Mesodermal cell (in vitro differentiated cells): Measurements from ENCODE around the gene BBS9.

ENCODE experiments used
- H3K27ac ChIP-seq: 2 replicates; pipeline ENCODE4 v1.7.0; 2013; ENCODE audit warnings: mild to moderate bottlenecking, low read depth, low read length, moderate library complexity; ENCODE audit not compliant: severe bottlenecking
- H3K36me3 ChIP-seq: 2 replicates; pipeline ENCODE4 v1.7.1; 2013; ENCODE audit warnings: mild to moderate bottlenecking, low read length, moderate library complexity; ENCODE audit not compliant: control insufficient read depth, insufficient read depth
- H3K4me1 ChIP-seq: one replicate; pipeline ENCODE4 v1.7.1; 2013; ENCODE audit warnings: mild to moderate bottlenecking, low read length; ENCODE audit not compliant: insufficient read depth, control insufficient read depth, poor library complexity, severe bottlenecking
- H3K4me3 ChIP-seq: 2 replicates; pipeline ENCODE4 v1.7.0; 2013; ENCODE audit warnings: low read length, control low read depth, mild to moderate bottlenecking; ENCODE audit not compliant: insufficient read depth, poor library complexity, severe bottlenecking; ENCODE audit errors: extremely low read depth
- H3K9me3 ChIP-seq: 2 replicates; pipeline ENCODE4 v1.7.1; 2013; ENCODE audit warnings: mild to moderate bottlenecking, low read length, moderate library complexity; ENCODE audit not compliant: control insufficient read depth
- WGBS, 2 experiments: methylation state at CpG; one replicate each; pipeline ENCODE4 v1.1.5; 2013; ENCODE audit warnings: missing lambda C conversion rate in 2 of 2; ENCODE audit not compliant: insufficient coverage in 2 of 2; 5-methylcytosine and 5-hydroxymethylcytosine counted together

The BBS9 gene

DNA sequence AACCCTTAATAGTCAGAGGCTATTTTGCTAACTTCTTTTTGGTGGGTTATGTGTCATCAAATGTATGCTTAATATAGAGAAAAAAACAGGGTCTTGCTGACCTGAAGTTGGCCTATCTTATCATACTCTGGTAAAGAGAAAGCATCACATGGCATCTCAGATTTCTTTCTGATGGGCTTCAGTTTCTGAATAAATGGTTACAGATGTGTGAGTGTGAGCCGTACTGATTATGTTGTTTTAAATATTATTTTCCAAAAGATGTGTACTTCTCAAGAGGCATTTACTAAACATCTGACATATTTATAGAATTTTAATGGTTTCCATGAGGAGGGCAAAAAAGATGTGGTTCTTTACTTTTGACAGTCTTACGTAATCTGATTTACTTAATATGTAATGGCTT is 28.4 kb downstream of the BBS9 start:
- no CpG with 5 or more reads among the region's 2 CpGs for WGBS, 2 experiments
- Histone ChIP-seq H3K27ac (no peak overlapping the region), H3K9me3 (no peaks in the 10 kb centered on the region), H3K4me1 (no peaks in the 10 kb centered on the region), H3K36me3 (no peaks in the 10 kb centered on the region), H3K4me3 (no peak overlapping the region)

DNA sequence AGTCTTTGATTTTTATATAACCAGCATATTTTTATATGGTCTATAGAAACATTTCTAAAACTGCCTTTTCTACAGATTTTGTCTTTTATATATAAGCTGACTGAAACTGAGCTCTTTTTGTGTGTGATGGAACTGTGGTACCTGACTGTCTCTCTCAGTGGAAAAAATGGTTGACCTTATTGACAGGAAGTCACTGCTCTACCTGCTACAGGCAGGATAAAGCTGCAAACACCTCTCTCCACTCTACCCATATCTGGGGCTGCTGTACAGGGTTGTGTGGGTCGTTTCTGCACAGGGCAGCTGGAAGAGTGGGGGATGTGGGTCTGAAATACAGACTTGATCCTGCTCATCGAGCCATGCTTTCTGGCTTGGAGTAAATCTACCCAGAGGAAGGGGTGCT is 48.5 kb downstream of the BBS9 start:
- Histone ChIP-seq H3K36me3 (no peaks in the 10 kb centered on the region), H3K4me3 (no peak overlapping the region), H3K9me3 (peaks cover 15% of the 10 kb centered on the region), H3K4me1 (no peaks in the 10 kb centered on the region), H3K27ac (no peak overlapping the region)
- whole genome bisulfite sequencing, 2 experiments, result 88 to 100% methylated on average over 1 of the region's 2 CpGs

DNA sequence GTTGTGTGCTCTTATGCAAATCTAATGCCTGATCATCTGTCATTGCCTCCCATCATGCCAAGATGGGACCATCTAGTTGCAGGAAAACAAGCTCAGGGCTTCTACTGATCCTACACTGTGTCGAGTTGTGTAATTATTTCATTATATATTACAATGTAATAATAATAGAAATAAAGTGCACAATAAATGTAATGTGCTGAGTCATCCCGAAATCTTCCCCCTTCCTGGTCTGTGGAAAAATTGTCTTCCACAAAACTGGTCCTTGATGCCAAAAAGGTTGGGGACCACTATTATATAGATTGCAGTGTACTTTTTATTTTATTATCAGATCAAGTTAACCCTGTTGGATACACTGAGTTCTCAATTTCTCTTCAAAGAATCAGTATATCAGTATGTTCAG is 50.2 kb downstream of the BBS9 start:
- Histone ChIP-seq H3K27ac (no peak overlapping the region), H3K4me1 (no peaks in the 10 kb centered on the region)
- WGBS, 2 experiments, result no CpG with 5 or more reads among the region's 2 CpGs

DNA sequence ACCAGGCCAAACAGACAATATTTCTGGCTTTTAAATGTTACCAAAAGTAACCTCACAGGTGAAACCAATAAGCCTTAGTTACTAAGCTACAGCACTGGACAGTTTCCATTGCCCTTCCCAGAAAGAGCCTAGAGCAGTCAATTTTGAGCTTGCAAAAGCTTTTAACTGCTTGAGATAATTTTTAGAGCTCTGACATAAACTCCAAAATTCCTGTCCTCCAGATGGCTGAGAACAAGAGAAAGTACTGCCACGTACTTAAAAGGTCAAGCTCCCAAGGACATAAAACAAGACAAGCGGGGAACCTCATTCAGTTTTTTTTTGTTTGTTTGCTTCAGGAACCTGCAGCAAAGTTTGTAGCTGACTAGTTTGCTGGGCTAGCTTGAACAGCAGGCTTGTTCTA is 54.1 kb downstream of the BBS9 start:
- Histone ChIP-seq H3K9me3 (peaks cover 7% of the 10 kb centered on the region), H3K4me3 (no peak overlapping the region), H3K36me3 (no peaks in the 10 kb centered on the region), H3K27ac (no peak overlapping the region), H3K4me1 (no peaks in the 10 kb centered on the region)
- 85 to 100% methylated on average over 2 of the region's 2 CpGs for WGBS, 2 experiments

More for the DNA sequence above, 50.2 kb downstream of the BBS9 start:
- H3K36me3 ChIP-seq, result no peaks in the 10 kb centered on the region
- no peak overlapping the region for H3K4me3 ChIP-seq
- peaks cover 7% of the 10 kb centered on the region for H3K9me3 ChIP-seq

DNA sequence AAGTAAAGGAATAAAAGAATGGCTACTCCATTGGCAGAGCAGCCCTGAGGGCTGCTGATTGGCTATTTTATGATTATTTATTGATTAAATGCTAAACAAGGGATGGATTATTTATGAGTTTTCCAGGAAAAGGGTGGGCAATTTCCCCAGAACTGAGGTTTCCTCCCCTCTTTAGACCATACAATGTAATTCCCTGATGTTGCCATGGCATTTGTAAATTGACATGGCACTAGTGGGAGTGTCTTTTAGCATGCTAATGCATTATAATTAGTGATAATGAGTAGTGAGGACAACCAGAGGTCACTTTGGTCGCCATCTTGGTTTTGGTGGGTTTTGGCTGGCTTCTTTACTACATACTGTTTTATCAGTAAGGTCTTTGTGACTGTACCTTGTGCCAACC is 55.5 kb downstream of the BBS9 start:
- H3K9me3 ChIP-seq, result peaks cover 7% of the 10 kb centered on the region
- WGBS, 2 experiments, result 100% methylated on average over 1 of the region's 1 CpG; no CpG with 5 or more reads in 1 of the 2 experiments
- no peaks in the 10 kb centered on the region for H3K36me3 ChIP-seq
- H3K27ac ChIP-seq, result no peak overlapping the region
- H3K4me1 ChIP-seq, result no peaks in the 10 kb centered on the region
- H3K4me3 ChIP-seq, result no peak overlapping the region

DNA sequence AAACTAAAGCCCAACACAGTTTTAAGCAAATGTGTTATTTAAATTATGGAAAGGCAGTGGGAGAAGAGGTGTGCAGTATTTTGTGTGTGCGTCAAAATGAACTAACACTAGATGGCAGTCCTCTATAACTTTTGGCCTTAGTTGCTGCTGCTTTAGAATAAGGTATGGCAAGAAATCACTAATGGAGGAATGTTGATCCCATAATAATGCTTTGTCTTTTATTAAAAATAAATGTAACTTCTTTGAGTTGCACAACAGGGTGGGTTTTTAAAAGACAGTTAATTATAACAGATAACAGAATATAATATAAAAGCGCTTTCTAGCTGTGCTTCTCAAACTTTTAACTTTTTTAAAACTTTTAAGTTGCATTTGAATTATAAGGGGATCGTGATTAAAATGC is 56.4 kb downstream of the BBS9 start:
- 0 to 80% methylated on average over 1 of the region's 3 CpGs for WGBS, 2 experiments
- Histone ChIP-seq H3K36me3 (no peaks in the 10 kb centered on the region), H3K4me3 (no peak overlapping the region), H3K27ac (peak overlapping the region; percentile 47), H3K4me1 (no peaks in the 10 kb centered on the region), H3K9me3 (peaks cover 4% of the 10 kb centered on the region)

DNA sequence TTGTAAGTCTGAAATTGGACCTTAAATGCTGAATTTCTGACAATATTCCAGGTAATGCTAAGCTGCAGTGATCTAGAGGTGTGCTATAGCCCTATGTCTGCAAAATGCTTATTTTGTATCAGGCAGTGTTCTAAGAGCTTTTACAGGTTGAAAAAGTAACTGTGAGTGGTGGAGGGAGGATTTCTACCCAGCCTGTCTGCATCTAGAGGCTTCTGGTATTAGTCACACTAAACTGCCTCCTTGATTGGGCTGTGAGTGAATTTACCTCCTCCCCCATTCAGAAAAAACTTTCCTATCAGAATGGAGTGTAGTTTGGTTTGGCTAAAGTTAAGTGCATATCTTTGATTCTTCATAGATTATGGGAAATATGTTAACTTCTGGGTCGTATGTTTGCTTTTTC is 56.8 kb downstream of the BBS9 start:
- no CpG with 5 or more reads among the region's 1 CpG for WGBS, 2 experiments
- Histone ChIP-seq H3K27ac (peak overlapping the region; percentile 47), H3K4me3 (no peak overlapping the region), H3K9me3 (no peaks in the 10 kb centered on the region), H3K36me3 (no peaks in the 10 kb centered on the region), H3K4me1 (no peaks in the 10 kb centered on the region)

DNA sequence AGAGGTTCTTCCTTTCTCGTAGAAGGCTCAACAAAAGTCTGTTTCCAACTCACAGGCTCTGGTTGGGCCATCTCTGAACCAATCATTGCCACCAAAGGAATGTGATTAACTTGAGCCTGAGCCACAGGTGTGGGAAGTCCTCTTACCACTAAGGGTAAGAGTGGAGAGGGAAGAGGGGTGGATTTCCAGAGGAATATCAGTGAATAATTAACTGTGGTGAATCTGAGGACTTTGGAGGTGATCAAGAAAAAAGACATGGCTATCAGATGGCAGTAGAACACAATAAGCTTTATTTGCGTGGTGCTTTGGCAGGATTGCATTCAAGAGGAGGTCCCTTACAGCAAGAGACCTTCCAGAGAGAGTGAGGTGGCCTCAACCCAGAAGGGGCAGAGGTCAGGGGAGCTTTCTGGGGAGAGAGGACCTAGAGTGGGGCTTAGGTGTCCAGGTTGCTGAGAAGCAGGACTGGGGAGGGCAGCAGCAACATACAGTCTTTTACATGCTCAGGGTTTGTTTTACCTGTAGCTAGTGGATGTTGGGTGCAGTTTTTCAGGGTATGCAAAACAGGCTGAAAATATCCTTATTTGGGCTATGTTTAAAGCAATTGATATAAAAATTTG is 61.4 kb downstream of the BBS9 start:
- no peaks in the 10 kb centered on the region for H3K4me1 ChIP-seq
- 91 to 100% methylated on average over 1 to 2 of the region's 2 CpGs for WGBS, 2 experiments

DNA sequence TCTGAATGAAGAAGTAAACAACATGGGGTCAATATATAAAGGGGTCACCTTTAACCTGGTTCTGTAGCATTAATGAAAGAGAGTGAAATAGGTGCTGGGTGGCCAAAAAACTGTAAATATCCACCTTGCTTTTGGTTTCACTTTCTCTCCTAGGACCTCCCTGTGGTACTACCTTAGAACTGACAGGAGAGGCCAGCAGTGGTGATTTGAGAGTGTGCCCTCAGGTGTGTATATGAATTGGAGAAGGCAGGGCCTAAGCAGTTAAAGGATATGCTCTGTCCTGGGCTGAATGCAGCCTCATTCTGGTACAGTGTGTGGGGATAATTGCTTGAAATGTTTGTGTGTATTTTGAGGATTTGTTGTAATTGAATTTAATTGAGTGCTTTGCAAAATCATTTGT is 62.0 kb downstream of the BBS9 start:
- Histone ChIP-seq H3K36me3 (no peaks in the 10 kb centered on the region), H3K27ac (no peak overlapping the region), H3K4me1 (no peaks in the 10 kb centered on the region), H3K9me3 (peaks cover 5% of the 10 kb centered on the region), H3K4me3 (no peak overlapping the region)

More for the DNA sequence above, 61.4 kb downstream of the BBS9 start:
- H3K27ac ChIP-seq, result no peak overlapping the region
- peaks cover 5% of the 10 kb centered on the region for H3K9me3 ChIP-seq
- H3K36me3 ChIP-seq, result no peaks in the 10 kb centered on the region
- no peak overlapping the region for H3K4me3 ChIP-seq

DNA sequence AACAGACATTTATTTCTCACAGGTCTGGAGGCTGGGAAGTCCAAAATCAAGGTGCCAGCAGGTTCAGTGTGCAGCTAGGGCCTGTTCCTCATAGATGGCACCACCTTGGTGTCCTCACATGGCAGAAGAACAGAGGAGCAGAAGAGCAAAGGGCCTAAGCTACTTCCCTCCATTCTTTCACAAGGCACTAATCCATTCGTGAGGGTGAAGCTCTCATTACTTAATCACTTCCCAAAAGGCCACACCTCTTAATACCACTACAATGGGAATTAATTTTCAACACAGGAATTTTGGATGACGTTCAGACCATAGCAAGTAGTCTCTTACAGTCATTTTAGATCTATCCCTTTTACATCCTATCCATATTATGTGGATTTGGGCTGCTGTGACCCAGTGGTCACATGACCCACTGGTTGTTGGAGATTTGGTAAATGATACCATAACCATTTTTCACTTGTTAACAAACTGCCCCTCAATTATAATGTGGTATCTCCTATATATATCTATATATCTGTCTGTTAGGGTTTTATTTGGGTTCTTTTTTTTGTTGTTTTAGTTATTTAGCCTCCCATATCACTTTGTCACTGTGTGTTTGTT is 63.4 kb downstream of the BBS9 start:
- Histone ChIP-seq H3K9me3 (peaks cover 5% of the 10 kb centered on the region), H3K27ac (no peak overlapping the region), H3K4me1 (no peaks in the 10 kb centered on the region), H3K36me3 (no peaks in the 10 kb centered on the region), H3K4me3 (no peak overlapping the region)
- WGBS, 2 experiments, result 80 to 88% methylated on average over 1 of the region's 2 CpGs

DNA sequence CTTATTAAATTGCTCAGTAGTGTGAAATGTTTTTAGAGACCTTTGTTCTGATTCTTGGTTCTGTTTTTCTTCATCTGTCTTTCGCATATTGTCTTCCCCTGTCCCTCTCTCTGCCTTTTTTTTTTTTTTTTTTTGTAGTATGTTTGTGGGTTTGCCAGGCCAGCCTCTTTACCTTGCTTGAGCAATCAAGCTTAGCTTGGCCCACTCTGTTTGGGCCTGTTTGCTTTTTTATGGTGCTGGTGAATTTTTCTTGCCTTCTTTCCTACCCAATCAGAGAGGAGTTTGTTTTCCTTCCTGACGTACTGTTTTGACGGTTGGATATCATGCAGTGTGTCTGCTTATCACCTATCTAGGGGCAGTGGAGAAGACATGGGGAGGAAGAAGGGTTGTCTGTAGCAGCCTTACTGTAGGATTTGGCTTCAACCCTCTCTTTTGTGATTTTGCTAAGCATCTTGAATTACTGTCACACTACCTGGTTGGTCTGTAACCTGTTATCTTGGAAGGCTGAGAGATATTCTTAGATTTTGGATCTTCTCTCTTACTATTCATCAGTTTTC is 64.0 kb downstream of the BBS9 start:
- WGBS, 2 experiments, result 100% methylated on average over 2 of the region's 3 CpGs; no CpG with 5 or more reads in 1 of the 2 experiments
- peaks cover 5% of the 10 kb centered on the region for H3K9me3 ChIP-seq
- no peaks in the 10 kb centered on the region for H3K36me3 ChIP-seq
- no peaks in the 10 kb centered on the region for H3K4me1 ChIP-seq
- no peak overlapping the region for H3K4me3 ChIP-seq
- H3K27ac ChIP-seq, result no peak overlapping the region
